HCT116 (cell line): ENCODE data around the gene GRM1. TPM values are rescaled to one million over a fixed set of nuclear protein-coding genes. Genes with fewer than 3 reads are reported as not detected.

Source experiments
- ATAC-seq: fragments of 200-7000 bp; cut with Tn5 transposase; 2 replicates; pipeline ENCODE4 v1.9.1; 2020; ENCODE audit warnings: mild to moderate bottlenecking, moderate library complexity
- BruUV-seq: library from RNA; stranded (reverse); fragments of 400-500 nt; replicated peaks from 2 replicates; lab custom pipeline; 2021; lab: Mats Ljungman, UMichigan
- CTCF ChIA-PET: fragments of 300-600 bp; sonication (Branson Sonifier 250); formaldehyde crosslinking; loops from one replicate; lab custom pipeline; 2021; ENCODE audit warnings: antibody characterized with exemption; lab: Charles Lee
- POLR2A ChIA-PET: fragments of 300-600, 350-600 bp; sonication (Branson Sonifier 250); formaldehyde crosslinking; loops from one replicate; lab custom pipeline; 2021; ENCODE audit warnings: antibody characterized with exemption; lab: Charles Lee
- RAD21 ChIA-PET, 2 experiments: fragments of 300-600 bp; sonication (Branson Sonifier 250); formaldehyde crosslinking; loops; one replicate each; lab custom pipeline; 2023; ENCODE audit warnings: low total read pairs in 2 of 2; ENCODE audit not compliant: uncharacterized antibody in 2 of 2, unreplicated experiment in 2 of 2, low non-redundant PET in 1 of 2; lab: Charles Lee
- DNase-seq: peaks from one replicate; pipeline ENCODE4 v3.0.0-alpha.2; 2010; ENCODE audit warnings: low read depth, low spot score
- H2AFZ ChIP-seq: fragments of 200-600 bp; shearing (Covaris generic), sonication (generic); 2 replicates; pipeline ENCODE4 v1.6.1; 2017; ENCODE audit warnings: low read depth, mixed run types, mixed read lengths, antibody characterized with exemption, low read length; ENCODE audit not compliant: poor library complexity, severe bottlenecking
- H3K27ac ChIP-seq: 2 replicates; pipeline ENCODE4 v1.5.1; 2012; ENCODE audit warnings: low read depth, low read length
- H3K27me3 ChIP-seq: fragments of 200-600 bp; sonication (generic); 2 replicates; pipeline ENCODE4 v1.6.1; 2016; ENCODE audit warnings: mixed run types, low read length, mixed read lengths; ENCODE audit not compliant: insufficient read depth
- H3K36me3 ChIP-seq, 2 experiments: fragments of 200-500 bp in 1 of 2; fragments of 200-600 bp in 1 of 2; sonication (Bioruptor generic) in 1 of 2; sonication (generic) in 1 of 2; 2 replicates each; pipeline versions ENCODE4 v1.5.1 to v1.6.1; 2014 to 2016; ENCODE audit warnings: low read length in 2 of 2, inconsistent platforms in 1 of 2, mixed read lengths in 1 of 2, mixed run types in 1 of 2; ENCODE audit not compliant: insufficient read depth in 2 of 2, control insufficient read depth in 1 of 2
- H3K4me1 ChIP-seq, 2 experiments: fragments of 200-600 bp in 1 of 2; sonication (generic) in 1 of 2; 2 replicates each; pipeline versions ENCODE4 v1.5.1 to v1.6.1; 2012 to 2017; ENCODE audit warnings: low read length in 2 of 2, inconsistent platforms in 1 of 2, mild to moderate bottlenecking in 1 of 2, mixed read lengths in 1 of 2, mixed run types in 1 of 2, moderate library complexity in 1 of 2; ENCODE audit not compliant: insufficient read depth in 2 of 2, control insufficient read depth in 1 of 2
- H3K4me2 ChIP-seq: fragments of 200-600 bp; sonication (generic); 2 replicates; pipeline ENCODE4 v1.6.1; 2017; ENCODE audit warnings: mixed run types, low read length, mixed read lengths
- H3K4me3 ChIP-seq, 2 experiments: fragments of 200-600 bp in 1 of 2; sonication (generic) in 1 of 2; replicated peaks in 1 of 2; 2 replicates each; pipeline ENCODE4 v1.5.1; 2011 to 2016; ENCODE audit warnings: low read length in 2 of 2, control low read depth in 1 of 2, low read depth in 1 of 2, mild to moderate bottlenecking in 1 of 2, mixed read lengths in 1 of 2, mixed run types in 1 of 2
- H3K79me2 ChIP-seq: fragments of 200-600 bp; sonication (generic); 2 replicates; pipeline ENCODE4 v1.6.1; 2017; ENCODE audit warnings: mild to moderate bottlenecking, mixed run types, low read length, moderate library complexity, mixed read lengths; ENCODE audit not compliant: insufficient read depth
- H3K9ac ChIP-seq: fragments of 200-600 bp; sonication (generic); 2 replicates; pipeline ENCODE4 v1.6.1; 2016; ENCODE audit warnings: low read length, mixed read lengths
- H3K9me2 ChIP-seq: fragments of 200-600 bp; sonication (generic), shearing (Covaris generic); 2 replicates; pipeline ENCODE4 v1.6.1; 2017; ENCODE audit warnings: mixed run types, mild to moderate bottlenecking, moderate library complexity; ENCODE audit not compliant: insufficient read depth
- H3K9me3 ChIP-seq, 2 experiments: fragments of 200-500 bp in 1 of 2; fragments of 200-600 bp in 1 of 2; sonication (Bioruptor generic) in 1 of 2; sonication (generic) in 1 of 2; 2 replicates each; pipeline ENCODE4 v1.6.1; 2014 to 2017; ENCODE audit warnings: low read length in 2 of 2, mixed read lengths in 2 of 2, inconsistent platforms in 1 of 2, low read depth in 1 of 2, mild to moderate bottlenecking in 1 of 2, mixed run types in 1 of 2, moderate library complexity in 1 of 2; ENCODE audit not compliant: control insufficient read depth in 1 of 2, insufficient read depth in 1 of 2
- H4K20me1 ChIP-seq: fragments of 200-600 bp; sonication (generic), shearing (Covaris generic); 2 replicates; pipeline ENCODE4 v1.6.1; 2017; ENCODE audit warnings: mixed run types, mild to moderate bottlenecking, moderate library complexity; ENCODE audit not compliant: insufficient read depth
- CBX3 ChIP-seq: IDR thresholded peaks from 2 replicates; pipeline ENCODE4 v1.6.1; 2012; ENCODE audit warnings: low read depth
- CTCF ChIP-seq, 3 experiments: fragments of 200-600 bp in 1 of 3; sonication (generic) in 1 of 3; IDR thresholded peaks in 2 of 3; conservative IDR thresholded peaks in 1 of 3; 2 replicates each; pipeline ENCODE4 v1.5.1; 2012 to 2017; ENCODE audit warnings: low read depth in 2 of 3, low read length in 2 of 3, antibody characterized with exemption in 1 of 3, borderline replicate concordance in 1 of 3, control low read depth in 1 of 3, mild to moderate bottlenecking in 1 of 3, mixed read lengths in 1 of 3, mixed run types in 1 of 3, moderate library complexity in 1 of 3; ENCODE audit not compliant: insufficient read depth in 1 of 3
- ELF1 ChIP-seq: IDR thresholded peaks from 2 replicates; pipeline ENCODE4 v1.6.1; 2012; ENCODE audit warnings: low read depth, borderline replicate concordance
- EZH2 ChIP-seq: fragments of 200-600 bp; sonication (generic); IDR thresholded peaks from 2 replicates; pipeline ENCODE4 v1.6.1; 2017; ENCODE audit warnings: antibody characterized with exemption, mixed run types
- REST ChIP-seq: IDR thresholded peaks from 2 replicates; pipeline ENCODE4 v1.6.1; 2012; ENCODE audit warnings: low read depth
- SRF ChIP-seq: IDR thresholded peaks from 2 replicates; pipeline ENCODE4 v1.6.1; 2012; ENCODE audit warnings: low read depth
- TCF7L2 ChIP-seq: IDR thresholded peaks from 2 replicates; pipeline ENCODE4 v1.7.0; 2011; ENCODE audit warnings: borderline replicate concordance, inconsistent platforms; ENCODE audit not compliant: insufficient read depth, insufficient read length; ENCODE audit errors: extremely low read depth
- ZBTB33 ChIP-seq: IDR thresholded peaks from 2 replicates; pipeline ENCODE4 v1.6.1; 2011; ENCODE audit warnings: mild to moderate bottlenecking, low read length, moderate library complexity; ENCODE audit not compliant: insufficient replicate concordance; ENCODE audit errors: extremely low read depth
- ZFX ChIP-seq: fragments of 450-650 bp; IDR thresholded peaks from 2 replicates; pipeline ENCODE4 v1.6.1; 2017
- intact Hi-C: fragments of 100-400 bp; cut with micrococcal nuclease; formaldehyde crosslinking; loops from 2 replicates; pipeline ENCODE4 v1.10.0; 2022
- total RNA-seq: library from RNA; stranded (reverse); gene quantifications from one replicate; pipeline ENCODE4 v1.2.1, GENCODE V29; 2021; ENCODE audit not compliant: unreplicated experiment

The GRM1 gene
- total RNA-seq, 1 experiment from 2014 or later = not detected

GRCh38 chr6:146297815-146298214 is 269.0 kb downstream of the GRM1 start (continued):
- no peak for TF ChIP-seq REST
- no peak for TF ChIP-seq ELF1
- TF ChIP-seq SRF = no peak
- no peak for TF ChIP-seq CTCF (IDR thresholded peaks at IDR 0.05 in 2 of 3, conservative IDR thresholded peaks at IDR 0.05 in 1 of 3; ENCODE audit: borderline replicate concordance in 1 of 3, insufficient read depth in 1 of 3, low read depth in 2 of 3, low read length in 2 of 3)
- TF ChIP-seq TCF7L2 = no peak
- no peak for TF ChIP-seq ZFX
- TF ChIP-seq CBX3 = no peak

GRCh38 chr6:146300521-146300920 is 271.7 kb downstream of the GRM1 start:
- Histone ChIP-seq H3K27ac (no peak overlapping the region), H3K4me3 (no peak overlapping the region), H3K4me1 (no peaks in the 10 kb centered on the region), H3K27me3 (peaks cover 20% of the 10 kb centered on the region; the same call in 1 of the 2 replicates), H3K4me2 (no peak overlapping the region), H3K9me2 (no peaks in the 10 kb centered on the region), H3K36me3 (no peaks in the 10 kb centered on the region), H3K9me3 (no peaks in the 10 kb centered on the region), H3K79me2 (no peaks in the 10 kb centered on the region), H3K9ac (no peak overlapping the region), H4K20me1 (no peaks in the 10 kb centered on the region), H2AFZ (no peak overlapping the region)
- ChIA-PET RAD21 (no interaction called here), POLR2A (no interaction called here), CTCF (no interaction called here)
- TF ChIP-seq ZBTB33 (no peak), EZH2 (no peak)
- ATAC-seq (no peak), DNase-seq (no peak)
- intact Hi-C loops = no loop called here
- BruUV-seq = no TSS peak
